K562 (cell line): ENCODE results near the gene OR1E2. TPM values are rescaled to one million over a fixed set of nuclear protein-coding genes. Genes with fewer than 3 reads are reported as not detected.

Source experiments
- ATAC-seq: fragments of 200-7000 bp; cut with Tn5 transposase; 3 replicates; pipeline ENCODE4 v1.9.1; 2020; ENCODE audit warnings: moderate library complexity
- BruUV-seq: library from RNA; stranded (reverse); fragments of 400-500 nt; replicated peaks from 2 replicates; lab custom pipeline; 2021; lab: Mats Ljungman, UMichigan
- CTCF ChIA-PET: fragments of 300-600 bp; formaldehyde crosslinking; extraction: SDS; loops from one replicate; lab custom pipeline; 2021; ENCODE audit warnings: low intra/inter-chr PET ratio; lab: Yijun Ruan, JAX
- POLR2A ChIA-PET: fragments of 300-600, 350-650 bp; sonication (Branson Sonifier 250); formaldehyde crosslinking; extraction: SDS; loops from one replicate; lab custom pipeline; 2021; ENCODE audit warnings: antibody characterized with exemption, inconsistent platforms; lab: Yijun Ruan, JAX
- DNase-seq, 4 experiments: peaks; one replicate each; pipeline versions ENCODE4 v3.0.0 to v3.0.0-alpha.2; 2011 to 2018; ENCODE audit warnings: low spot score in 3 of 4, mixed read lengths in 3 of 4; ENCODE audit errors: extremely low read depth in 1 of 4
- FAIRE-seq: peaks from 2 replicates; lab custom pipeline; 2011; peaks lifted over from hg19 to GRCh38; lab: Jason Lieb, UNC
- H2AFZ ChIP-seq: 2 replicates; pipeline ENCODE4 v1.6.0; 2011; ENCODE audit warnings: low read depth, low read length, control low read depth, inconsistent platforms
- H3K27ac ChIP-seq: fragments of 200-600 bp; 3 replicates; pipeline ENCODE4 v1.8.0; 2011; ENCODE audit warnings: low read depth, mild to moderate bottlenecking, control low read depth, inconsistent platforms, low read length, moderate library complexity, mixed read lengths; ENCODE audit errors: extremely low read depth
- H3K27me3 ChIP-seq, 2 experiments: fragments of 300-600 bp in 1 of 2; 2 replicates in 1 of 2; 3 replicates in 1 of 2; pipeline versions ENCODE4 v1.6.0 to v1.8.0; 2011; ENCODE audit warnings: inconsistent platforms in 2 of 2, low read length in 2 of 2, mild to moderate bottlenecking in 1 of 2, mixed read lengths in 1 of 2, moderate library complexity in 1 of 2; ENCODE audit not compliant: control insufficient read depth in 2 of 2, insufficient read depth in 2 of 2
- H3K36me3 ChIP-seq: fragments of 300-600 bp; 3 replicates; pipeline ENCODE4 v1.8.0; 2011; ENCODE audit warnings: mild to moderate bottlenecking, low read length, inconsistent platforms; ENCODE audit not compliant: control insufficient read depth, insufficient read depth
- H3K4me1 ChIP-seq, 2 experiments: fragments of 200-600 bp in 1 of 2; replicated peaks in 1 of 2; 2 replicates in 1 of 2; 3 replicates in 1 of 2; pipeline versions ENCODE4 v1.5.1 to v1.8.0; 2011; ENCODE audit warnings: inconsistent platforms in 2 of 2, low read length in 2 of 2, mild to moderate bottlenecking in 1 of 2, mixed read lengths in 1 of 2, moderate library complexity in 1 of 2; ENCODE audit not compliant: control insufficient read depth in 2 of 2, insufficient read depth in 2 of 2
- H3K4me2 ChIP-seq: 2 replicates; pipeline ENCODE4 v1.6.1; 2011; ENCODE audit warnings: low read length, control low read depth, inconsistent platforms, mixed read lengths; ENCODE audit not compliant: insufficient read depth
- H3K4me3 ChIP-seq: fragments of 200-600 bp; sonication (generic), shearing (Covaris generic); 2 replicates; pipeline ENCODE4 v1.5.1; 2016; ENCODE audit warnings: control low read depth, inconsistent platforms
- H3K79me2 ChIP-seq: fragments of 200-600 bp; 3 replicates; pipeline ENCODE4 v1.8.0; 2011; ENCODE audit warnings: low read length, inconsistent platforms; ENCODE audit not compliant: control insufficient read depth, insufficient read depth
- H3K9ac ChIP-seq, 2 experiments: 2 replicates each; pipeline versions ENCODE4 v1.6.0 to v1.6.1; 2011; ENCODE audit warnings: low read depth in 2 of 2, low read length in 2 of 2, control low read depth in 1 of 2, inconsistent platforms in 1 of 2, mild to moderate bottlenecking in 1 of 2, mixed read lengths in 1 of 2; ENCODE audit not compliant: insufficient read depth in 1 of 2
- H3K9me1 ChIP-seq: one replicate; pipeline ENCODE4 v1.6.0; 2011; ENCODE audit warnings: inconsistent platforms, mild to moderate bottlenecking, low read length, moderate library complexity; ENCODE audit not compliant: control insufficient read depth, insufficient read depth
- H3K9me3 ChIP-seq: replicated peaks from 2 replicates; pipeline ENCODE4 v1.5.1; 2011; ENCODE audit warnings: low read depth, low read length, inconsistent platforms; ENCODE audit not compliant: control insufficient read depth, insufficient read depth
- H4K20me1 ChIP-seq: replicated peaks from 2 replicates; pipeline ENCODE4 v1.6.1; 2011; ENCODE audit warnings: low read length, inconsistent platforms, mixed read lengths; ENCODE audit not compliant: control insufficient read depth, insufficient read depth
- BRD4 ChIP-seq: fragments of 200-600 bp; sonication (generic); IDR thresholded peaks from 2 replicates; pipeline ENCODE4 v1.6.1; 2017; ENCODE audit warnings: inconsistent platforms
- CUX1 ChIP-seq: fragments of 200-800 bp; sonication (Bioruptor generic); IDR thresholded peaks from 2 replicates; pipeline ENCODE4 v1.6.1; 2016; ENCODE audit warnings: missing genetic modification characterization, missing compliant biosample characterization
- KDM4B ChIP-seq, 2 experiments: fragments of 450-650 bp in 1 of 2; sonication (generic) in 1 of 2; IDR thresholded peaks; 2 replicates each; pipeline ENCODE4 v1.6.1; 2016 to 2017; ENCODE audit warnings: borderline replicate concordance in 2 of 2, antibody characterized with exemption in 1 of 2, low read depth in 1 of 2, mild to moderate bottlenecking in 1 of 2
- NUFIP1 ChIP-seq: fragments of 450-650 bp; IDR thresholded peaks from 2 replicates; pipeline ENCODE4 v1.6.1; 2018; ENCODE audit not compliant: partially characterized antibody
- SETDB1 ChIP-seq: IDR thresholded peaks from one replicate; pipeline ENCODE4 v1.6.1; 2012; ENCODE audit warnings: low read length, control low read depth, inconsistent platforms
- SMAD1 ChIP-seq: fragments of 150-350 bp; IDR thresholded peaks from 2 replicates; pipeline ENCODE4 v1.6.1; 2014; ENCODE audit warnings: low read length, low read depth; ENCODE audit not compliant: partially characterized antibody
- TOE1 ChIP-seq, 2 experiments: fragments of 450-650 bp in 1 of 2; sonication (generic) in 1 of 2; formaldehyde crosslinking in 1 of 2; IDR thresholded peaks; 2 replicates each; pipeline versions ENCODE4 v1.7.1 to v1.8.0; 2016 to 2022; ENCODE audit warnings: borderline replicate concordance in 2 of 2, mild to moderate bottlenecking in 2 of 2, antibody characterized with exemption in 1 of 2, inconsistent platforms in 1 of 2, low read depth in 1 of 2, missing genetic modification reagents in 1 of 2, moderate library complexity in 1 of 2
- ZNF589 ChIP-seq: fragments of 200-800 bp; sonication (Bioruptor generic); IDR thresholded peaks from 2 replicates; pipeline ENCODE4 v1.6.1; 2016; ENCODE audit warnings: low read depth, missing genetic modification characterization, missing compliant biosample characterization
- WGBS: fragments of 100-300 bp; shearing (Covaris generic); methylation state at CpG from one replicate; pipeline ENCODE4 v1.1.6; 2016; ENCODE audit warnings: low coverage, mixed read lengths; ENCODE audit not compliant: insufficient coverage; ENCODE audit errors: missing lambda C conversion rate; 5-methylcytosine and 5-hydroxymethylcytosine counted together
- in situ Hi-C: fragments of 300-500 bp; cut with MboI; formaldehyde crosslinking; loops from 4 replicates; pipeline ENCODE4 v1.15.0; 2018; ENCODE audit warnings: inconsistent platforms, mixed read lengths
- intact Hi-C: fragments of 100-400 bp; cut with micrococcal nuclease; formaldehyde crosslinking; loops from 2 replicates; pipeline ENCODE4 v1.14.2; 2022
- polyA plus RNA-seq, 8 experiments: library from polyadenylated mRNA; depleted of rRNA in 4 of 8; stranded (reverse) in 5 of 8; unstranded in 3 of 8; fragments of >200 nt; fragmentation: Nextera tagmentation in 2 of 8; fragmentation: Illumina TruSeq in 1 of 8; extraction: Ambion mirVana in 2 of 8; extraction: Trizol in 1 of 8; gene quantifications; 2 replicates each; pipeline versions ENCODE4 v1.2.1 to v1.2.3, GENCODE V29; 2011 to 2014; ENCODE audit warnings: inconsistent platforms in 1 of 8, missing spikeins in 1 of 8
- total RNA-seq, 7 experiments: library from RNA; depleted of rRNA in 6 of 7; stranded (reverse); fragments of >200 nt in 6 of 7; fragmentation: Illumina TruSeq in 2 of 7; extraction: Trizol in 2 of 7; gene quantifications; 2 replicates each; pipeline versions ENCODE4 v1.2.1 to v1.2.3, GENCODE V29; 2011 to 2021; ENCODE audit warnings: low replicate concordance in 1 of 7

The OR1E2 gene
- total and polyA plus RNA-seq, 9 of the 15 experiments (the other 6 are each of a cell fraction or from before 2014, with no cell fraction given), result not detected

- DNase-seq (no peak), ATAC-seq (no peak), FAIRE-seq (no peak)
- Histone ChIP-seq H4K20me1 (no peaks in the 10 kb centered on the region), H3K27ac (no peak overlapping the region), H3K27me3 (no peaks in the 10 kb centered on the region), H3K4me2 (no peak overlapping the region), H3K4me1 (no peaks in the 10 kb centered on the region), H3K9ac (no peak overlapping the region), H2AFZ (no peak overlapping the region), H3K79me2 (no peaks in the 10 kb centered on the region), H3K9me1 (no peaks in the 10 kb centered on the region), H3K9me3 (no peaks in the 10 kb centered on the region), H3K36me3 (no peaks in the 10 kb centered on the region), H3K4me3 (no peak overlapping the region)
- TF ChIP-seq ZNF589 (CRISPR knock-in tag) (no peak), BRD4 (no peak), CUX1 (CRISPR knock-in tag) (no peak), SETDB1 (no peak), NUFIP1 (no peak), KDM4B (IDR thresholded peaks at IDR 0.05; ENCODE audit: borderline replicate concordance in 2 of 2, low read depth in 1 of 2) (no peak), SMAD1 (no peak), TOE1 (IDR thresholded peaks at IDR 0.05; ENCODE audit: borderline replicate concordance) (no peak), TOE1 (CRISPR knock-in tag; IDR thresholded peaks at IDR 0.05; ENCODE audit: borderline replicate concordance, low read depth) (no peak)
- ChIA-PET POLR2A (no interaction called here), CTCF (no interaction called here)
- intact Hi-C loops, result no loop called here
- in situ Hi-C loops, result no loop called here
- no TSS peak for BruUV-seq
- 0% methylated on average over 2 of the region's 2 CpGs for WGBS
Measured at GRCh38 chr17:3440451-3440850, 6.8 kb upstream of the OR1E2 start.
